Amniotic epithelial cell (primary cell): Measurements from ENCODE around the gene SWAP70.
"Not testable (repeated sequence)": the region's sequence is repeated elsewhere in the genome, so short reads cannot be mapped to it uniquely, and the experiment has no call there.

Experiments used
- DNase-seq: peaks from one replicate; pipeline ENCODE4 v3.0.0-alpha.2; 2010; ENCODE audit warnings: low read depth

Gene SWAP70

GRCh38 chr11:9663699-9664275, at the start of gene SWAP70:
Gene SWAP70 (plus strand): TSS chr11:9664077. CDS start chr11:9664180, 103 bp downstream.
- peak; percentile 77 for DNase-seq

GRCh38 chr11:9615031-9615451, 48.8 kb upstream of the SWAP70 start:
- no peak for DNase-seq

GRCh38 chr11:9616042-9616675, 47.7 kb upstream of the SWAP70 start:
- no peak for DNase-seq

- DNase-seq, result no peak
Measured at GRCh38 chr11:9616858-9617257, 47.0 kb upstream of the SWAP70 start.

- DNase-seq, result peak; percentile 52
Measured at GRCh38 chr11:9617940-9618339, 45.9 kb upstream of the SWAP70 start.

- DNase-seq, result no peak
Measured at GRCh38 chr11:9619004-9619403, 44.9 kb upstream of the SWAP70 start.

GRCh38 chr11:9619971-9620370, 43.9 kb upstream of the SWAP70 start:
- no peak for DNase-seq

GRCh38 chr11:9622353-9622752, 41.5 kb upstream of the SWAP70 start:
- not testable (repeated sequence) for DNase-seq

- DNase-seq, result not testable (repeated sequence)
Measured at GRCh38 chr11:9623053-9623452, 40.8 kb upstream of the SWAP70 start.

- no peak for DNase-seq
Measured at GRCh38 chr11:9624448-9624847, 39.4 kb upstream of the SWAP70 start.

GRCh38 chr11:9625162-9625561, 38.7 kb upstream of the SWAP70 start:
- DNase-seq, result no peak

- no peak for DNase-seq
Measured at GRCh38 chr11:9625728-9626127, 38.1 kb upstream of the SWAP70 start.

GRCh38 chr11:9626496-9627394, 37.1 kb upstream of the SWAP70 start:
- DNase-seq, result no peak

- DNase-seq, result no peak
Measured at GRCh38 chr11:9629064-9629463, 34.8 kb upstream of the SWAP70 start.

- no peak for DNase-seq
Measured at GRCh38 chr11:9633679-9634078, 30.2 kb upstream of the SWAP70 start.

- no peak for DNase-seq
Measured at GRCh38 chr11:9636691-9637090, 27.2 kb upstream of the SWAP70 start.

GRCh38 chr11:9639099-9639498, 24.8 kb upstream of the SWAP70 start:
- no peak for DNase-seq

- peak; percentile 93 for DNase-seq
Measured at GRCh38 chr11:9639985-9640384, 23.9 kb upstream of the SWAP70 start.

- DNase-seq, result no peak
Measured at GRCh38 chr11:9642894-9643293, 21.0 kb upstream of the SWAP70 start.

GRCh38 chr11:9643751-9644150, 20.1 kb upstream of the SWAP70 start:
- no peak for DNase-seq

GRCh38 chr11:9645881-9646280, 18.0 kb upstream of the SWAP70 start:
- DNase-seq, result no peak

GRCh38 chr11:9646324-9646723, 17.6 kb upstream of the SWAP70 start:
- no peak for DNase-seq

- no peak for DNase-seq
Measured at GRCh38 chr11:9651481-9651880, 12.4 kb upstream of the SWAP70 start.
